ENCODE results near the gene NPLOC4. TPM values are rescaled to one million over a fixed set of nuclear protein-coding genes. Genes with fewer than 3 reads are reported as not detected.

The NPLOC4 gene
- total RNA-seq, 1 donor from 2014 or later: 137 TPM

GRCh38 chr17:81512562-81513371 is 124.1 kb downstream of the NPLOC4 start, which contains the start of gene ACTG1:
TSS of gene ACTG1 (minus strand) at chr17:81512799. CDS start at chr17:81512354, 445 bp downstream.
- Mint-ChIP-seq H3K36me3 (ENCODE audit: unreplicated experiment) (peaks cover 29% of the 10 kb centered on the region), H3K9me3 (ENCODE audit: unreplicated experiment) (peaks cover 36% of the 10 kb centered on the region), H3K27ac (ENCODE audit: unreplicated experiment) (peak within 1 kb of the TSS; percentile 91), H3K4me3 (ENCODE audit: unreplicated experiment) (peak within 1 kb of the TSS; percentile 100), H3K27me3 (ENCODE audit: unreplicated experiment) (peaks cover 38% of the 10 kb centered on the region), H3K4me1 (ENCODE audit: low read depth, unreplicated experiment) (peaks cover 10% of the 10 kb centered on the region)
- peak; percentile 89 for DNase-seq
- no peak for TF ChIP-seq CTCF (IDR thresholded peaks at IDR 0.05; ENCODE audit: partially characterized antibody, unreplicated experiment)

GRCh38 chr17:81511804-81512561 is 124.9 kb downstream of the NPLOC4 start:
- peak overlapping the region; percentile 100 for H3K4me3 Mint-ChIP-seq (ENCODE audit: unreplicated experiment)
- H3K27ac Mint-ChIP-seq (ENCODE audit: unreplicated experiment): peak overlapping the region; percentile 91
- no peak for TF ChIP-seq CTCF (IDR thresholded peaks at IDR 0.05; ENCODE audit: partially characterized antibody, unreplicated experiment)
- H3K27me3 Mint-ChIP-seq (ENCODE audit: unreplicated experiment): peaks cover 38% of the 10 kb centered on the region
- H3K9me3 Mint-ChIP-seq (ENCODE audit: unreplicated experiment): peaks cover 38% of the 10 kb centered on the region
- H3K4me1 Mint-ChIP-seq (ENCODE audit: low read depth, unreplicated experiment): peaks cover 12% of the 10 kb centered on the region
- H3K36me3 Mint-ChIP-seq (ENCODE audit: unreplicated experiment): peaks cover 29% of the 10 kb centered on the region
- DNase-seq: no peak

GRCh38 chr17:81511554-81511803 is 125.4 kb downstream of the NPLOC4 start:
- peaks cover 38% of the 10 kb centered on the region for H3K9me3 Mint-ChIP-seq (ENCODE audit: unreplicated experiment)
- H3K27me3 Mint-ChIP-seq (ENCODE audit: unreplicated experiment): peaks cover 38% of the 10 kb centered on the region
- peak overlapping the region; percentile 91 for H3K27ac Mint-ChIP-seq (ENCODE audit: unreplicated experiment)
- H3K36me3 Mint-ChIP-seq (ENCODE audit: unreplicated experiment): peaks cover 29% of the 10 kb centered on the region
- TF ChIP-seq CTCF (IDR thresholded peaks at IDR 0.05; ENCODE audit: partially characterized antibody, unreplicated experiment): no peak
- H3K4me1 Mint-ChIP-seq (ENCODE audit: low read depth, unreplicated experiment): peaks cover 12% of the 10 kb centered on the region
- no peak for DNase-seq
- H3K4me3 Mint-ChIP-seq (ENCODE audit: unreplicated experiment): peak overlapping the region; percentile 100

- TF ChIP-seq CTCF (IDR thresholded peaks at IDR 0.05; ENCODE audit: partially characterized antibody, unreplicated experiment): no peak
- Mint-ChIP-seq H3K36me3 (ENCODE audit: unreplicated experiment) (peaks cover 29% of the 10 kb centered on the region), H3K4me3 (ENCODE audit: unreplicated experiment) (peak overlapping the region; percentile 100), H3K9me3 (ENCODE audit: unreplicated experiment) (peaks cover 38% of the 10 kb centered on the region), H3K27ac (ENCODE audit: unreplicated experiment) (peak overlapping the region; percentile 91), H3K4me1 (ENCODE audit: low read depth, unreplicated experiment) (peaks cover 9% of the 10 kb centered on the region), H3K27me3 (ENCODE audit: unreplicated experiment) (peaks cover 37% of the 10 kb centered on the region)
- peak; percentile 34 for DNase-seq
Observed at GRCh38 chr17:81510785-81511553, 125.9 kb downstream of the NPLOC4 start.
